ENCODE results near the gene MAP3K8.

DNA sequence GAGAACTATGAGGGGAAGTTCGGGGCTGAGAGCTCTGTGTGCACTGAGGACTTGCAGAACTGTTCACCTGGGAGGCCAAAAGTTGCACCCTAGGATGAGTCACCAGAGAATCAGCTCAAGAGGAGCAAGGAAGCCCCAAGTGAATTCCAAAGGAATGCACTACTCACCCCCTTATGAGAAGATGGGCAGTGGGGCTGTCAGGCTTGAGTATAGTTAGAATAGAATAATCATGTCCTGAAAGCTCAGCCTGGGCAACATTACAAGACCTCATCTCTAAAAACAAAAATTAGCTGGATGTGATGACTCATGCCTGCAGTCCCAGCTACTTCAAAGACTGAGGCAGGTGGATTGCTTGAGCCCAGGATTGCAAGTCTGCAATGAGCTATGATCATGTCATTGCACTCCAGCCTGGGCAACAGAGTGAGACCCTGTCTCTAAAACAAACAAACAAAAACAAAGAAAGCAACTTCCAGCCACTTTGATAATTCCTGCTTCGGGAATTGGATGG lies 30.0 kb downstream of the MAP3K8 start:
- TF ChIP-seq, protein P1, sequence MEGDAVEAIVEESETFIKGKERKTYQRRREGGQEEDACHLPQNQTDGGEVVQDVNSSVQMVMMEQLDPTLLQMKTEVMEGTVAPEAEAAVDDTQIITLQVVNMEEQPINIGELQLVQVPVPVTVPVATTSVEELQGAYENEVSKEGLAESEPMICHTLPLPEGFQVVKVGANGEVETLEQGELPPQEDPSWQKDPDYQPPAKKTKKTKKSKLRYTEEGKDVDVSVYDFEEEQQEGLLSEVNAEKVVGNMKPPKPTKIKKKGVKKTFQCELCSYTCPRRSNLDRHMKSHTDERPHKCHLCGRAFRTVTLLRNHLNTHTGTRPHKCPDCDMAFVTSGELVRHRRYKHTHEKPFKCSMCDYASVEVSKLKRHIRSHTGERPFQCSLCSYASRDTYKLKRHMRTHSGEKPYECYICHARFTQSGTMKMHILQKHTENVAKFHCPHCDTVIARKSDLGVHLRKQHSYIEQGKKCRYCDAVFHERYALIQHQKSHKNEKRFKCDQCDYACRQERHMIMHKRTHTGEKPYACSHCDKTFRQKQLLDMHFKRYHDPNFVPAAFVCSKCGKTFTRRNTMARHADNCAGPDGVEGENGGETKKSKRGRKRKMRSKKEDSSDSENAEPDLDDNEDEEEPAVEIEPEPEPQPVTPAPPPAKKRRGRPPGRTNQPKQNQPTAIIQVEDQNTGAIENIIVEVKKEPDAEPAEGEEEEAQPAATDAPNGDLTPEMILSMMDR (IDR thresholded peaks at IDR 0.05) = no peak
- no peak for TF ChIP-seq POLR2A (IDR thresholded peaks at IDR 0.05)

All from testis (tissue), 2 donors.